Endothelial cell of umbilical vein (primary cell): ENCODE results near the gene ATP5ME. TPM values are rescaled to one million over a fixed set of nuclear protein-coding genes. Genes with fewer than 3 reads are reported as not detected.
"Not testable (repeated sequence)": the region's sequence is repeated elsewhere in the genome, so short reads cannot be mapped to it uniquely, and the experiment has no call there.

Source experiments
- BruUV-seq: library from RNA; stranded (reverse); fragments of 400-500 nt; replicated peaks from 2 replicates; lab custom pipeline; 2021; lab: Mats Ljungman, UMichigan
- CTCF ChIA-PET: fragments of 300-600, 350-600 bp; sonication (Branson Sonifier 250); formaldehyde crosslinking; loops from one replicate; lab custom pipeline; 2021; ENCODE audit warnings: antibody characterized with exemption, inconsistent platforms; lab: Charles Lee
- POLR2A ChIA-PET: fragments of 300-600, 350-600 bp; sonication (Branson Sonifier 250); formaldehyde crosslinking; loops from one replicate; lab custom pipeline; 2021; ENCODE audit warnings: antibody characterized with exemption, inconsistent platforms; lab: Charles Lee
- DNase-seq: peaks from one replicate; pipeline ENCODE4 v3.0.0-alpha.2; 2011; ENCODE audit warnings: low read depth, low spot score
- FAIRE-seq: peaks from 2 replicates; lab custom pipeline; 2011; peaks lifted over from hg19 to GRCh38; lab: Jason Lieb, UNC
- H2AFZ ChIP-seq: 2 replicates; pipeline ENCODE4 v1.6.0; 2012; ENCODE audit warnings: low read depth, low read length, control low read depth, inconsistent platforms
- H3K27ac ChIP-seq: 2 replicates; pipeline ENCODE4 v1.5.1; 2011; ENCODE audit warnings: low read depth, mild to moderate bottlenecking, control low read depth, low read length, moderate library complexity; ENCODE audit not compliant: insufficient read depth
- H3K27me3 ChIP-seq, 2 experiments: 2 replicates each; pipeline versions ENCODE4 v1.6.0 to v1.6.1; 2011; ENCODE audit warnings: low read length in 2 of 2, mixed read lengths in 1 of 2; ENCODE audit not compliant: control insufficient read depth in 2 of 2, insufficient read depth in 2 of 2
- H3K36me3 ChIP-seq, 2 experiments: 2 replicates in 1 of 2; 3 replicates in 1 of 2; pipeline ENCODE4 v1.5.1; 2011; ENCODE audit warnings: low read length in 2 of 2, mild to moderate bottlenecking in 1 of 2, moderate library complexity in 1 of 2; ENCODE audit not compliant: control insufficient read depth in 2 of 2, insufficient read depth in 2 of 2; ENCODE audit errors: extremely low read depth in 1 of 2
- H3K4me1 ChIP-seq: 3 replicates; pipeline ENCODE4 v1.5.1; 2011; ENCODE audit warnings: mild to moderate bottlenecking, low read length; ENCODE audit not compliant: control insufficient read depth, insufficient read depth; ENCODE audit errors: extremely low read depth
- H3K4me2 ChIP-seq: 2 replicates; pipeline ENCODE4 v1.6.1; 2011; ENCODE audit warnings: low read length, control low read depth, mixed read lengths; ENCODE audit not compliant: insufficient read depth
- H3K4me3 ChIP-seq, 3 experiments: fragments of 200-600 bp in 1 of 3; sonication (generic), shearing (Covaris generic) in 1 of 3; replicated peaks in 1 of 3; 2 replicates each; pipeline ENCODE4 v1.5.1; 2011 to 2016; ENCODE audit warnings: control low read depth in 3 of 3, low read length in 3 of 3, mild to moderate bottlenecking in 2 of 3, inconsistent platforms in 1 of 3, low read depth in 1 of 3, moderate library complexity in 1 of 3; ENCODE audit not compliant: insufficient read depth in 1 of 3
- H3K79me2 ChIP-seq: 2 replicates; pipeline ENCODE4 v1.6.0; 2012; ENCODE audit warnings: low read length, inconsistent platforms; ENCODE audit not compliant: control insufficient read depth, insufficient read depth
- H3K9ac ChIP-seq: replicated peaks from 2 replicates; pipeline ENCODE3; 2011; ENCODE audit warnings: low read length, control low read depth; ENCODE audit not compliant: insufficient read depth; ENCODE audit errors: extremely low read depth
- H3K9me1 ChIP-seq: replicated peaks from 3 replicates; pipeline ENCODE4 v1.6.0; 2011; ENCODE audit warnings: mild to moderate bottlenecking, low read length; ENCODE audit not compliant: control insufficient read depth, insufficient read depth; ENCODE audit errors: extremely low read depth
- H3K9me3 ChIP-seq: replicated peaks from 2 replicates; pipeline ENCODE4 v1.5.1; 2012; ENCODE audit warnings: low read length, inconsistent platforms; ENCODE audit not compliant: control insufficient read depth, insufficient read depth
- H4K20me1 ChIP-seq: replicated peaks from 2 replicates; pipeline ENCODE3; 2011; ENCODE audit warnings: mild to moderate bottlenecking, low read length; ENCODE audit not compliant: control insufficient read depth, insufficient read depth; ENCODE audit errors: extremely low read depth
- EZH2 ChIP-seq: IDR thresholded peaks from 2 replicates; pipeline ENCODE4 v1.6.1; 2012; ENCODE audit warnings: borderline replicate concordance, low read depth, mild to moderate bottlenecking, moderate library complexity, low read length, inconsistent platforms; ENCODE audit not compliant: severe bottlenecking
- GATA2 ChIP-seq: IDR thresholded peaks from 2 replicates; pipeline ENCODE4 v1.7.0; 2011; ENCODE audit warnings: low read depth, mild to moderate bottlenecking, moderate library complexity, mixed read lengths, low read length; ENCODE audit not compliant: insufficient read length, insufficient read depth
- POLR2A ChIP-seq: IDR thresholded peaks from 2 replicates; pipeline ENCODE4 v1.6.1; 2012; ENCODE audit warnings: low read depth, mild to moderate bottlenecking, control low read depth, low read length
- dilution Hi-C: fragments of 300-500 bp; cut with MboI; formaldehyde crosslinking; loops from one replicate; pipeline ENCODE4 v1.15.0; 2019; ENCODE audit warnings: low sequenced_read_pairs; ENCODE audit not compliant: extremely low pct_ligation_motif_present
- intact Hi-C: fragments of 100-400 bp; cut with micrococcal nuclease; formaldehyde crosslinking; loops from one replicate; pipeline ENCODE4 v1.10.0; 2022
- polyA plus RNA-seq, 4 experiments: library from polyadenylated mRNA; depleted of rRNA in 3 of 4; stranded (reverse) in 3 of 4; unstranded in 1 of 4; fragments of >200 nt; gene quantifications; 2 replicates each; pipeline versions ENCODE4 v1.2.1 to v1.2.3, GENCODE V29; 2011 to 2012; ENCODE audit warnings: missing spikeins in 1 of 4
- total RNA-seq: library from RNA; stranded (reverse); gene quantifications from 2 replicates; pipeline ENCODE4 v1.2.3, GENCODE V29; 2021
- TF ChIP-seq, protein P1 (sequence below): IDR thresholded peaks from 2 replicates; pipeline ENCODE4 v1.6.1; 2011; ENCODE audit not compliant: insufficient read depth, insufficient read length
- TF ChIP-seq, protein P2 (sequence below), 2 donors: IDR thresholded peaks; 1 replicate in 1 of 2; 2 replicates in 1 of 2; pipeline ENCODE4 v1.5.1; 2011; ENCODE audit warnings: low read length in 2 of 2, mild to moderate bottlenecking in 2 of 2, moderate library complexity in 2 of 2, control low read depth in 1 of 2, inconsistent platforms in 1 of 2, low read depth in 1 of 2; ENCODE audit not compliant: insufficient read depth in 1 of 2; ENCODE audit errors: extremely low read depth in 1 of 2

Gene ATP5ME
- total and polyA plus RNA-seq, 2 donors (not counting 3 experiments of a cell fraction or from before 2014, with no cell fraction given): 303 to 304 TPM

- H4K20me1 ChIP-seq: no peaks in the 10 kb centered on the region
- no peaks in the 10 kb centered on the region for H3K27me3 ChIP-seq
- FAIRE-seq (no peak), DNase-seq (no peak)
- intact Hi-C loops (no loop called here), dilution Hi-C loops (no loop called here)
- no peaks in the 10 kb centered on the region for H3K9me3 ChIP-seq
- ChIA-PET POLR2A (no interaction called here), CTCF (no interaction called here)
- no peaks in the 10 kb centered on the region for H3K4me1 ChIP-seq
- no peak overlapping the region for H3K4me3 ChIP-seq
- no TSS peak for BruUV-seq
- H3K4me2 ChIP-seq: no peak overlapping the region
- H3K9ac ChIP-seq: no peak overlapping the region
- H2AFZ ChIP-seq: no peak overlapping the region
- no peaks in the 10 kb centered on the region for H3K36me3 ChIP-seq
- H3K79me2 ChIP-seq: no peaks in the 10 kb centered on the region
- H3K27ac ChIP-seq: no peak overlapping the region
- no peak for TF ChIP-seq POLR2A
- TF ChIP-seq GATA2: no peak
- TF ChIP-seq, protein P1, sequence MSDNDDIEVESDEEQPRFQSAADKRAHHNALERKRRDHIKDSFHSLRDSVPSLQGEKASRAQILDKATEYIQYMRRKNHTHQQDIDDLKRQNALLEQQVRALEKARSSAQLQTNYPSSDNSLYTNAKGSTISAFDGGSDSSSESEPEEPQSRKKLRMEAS: no peak
- TF ChIP-seq, protein P2, sequence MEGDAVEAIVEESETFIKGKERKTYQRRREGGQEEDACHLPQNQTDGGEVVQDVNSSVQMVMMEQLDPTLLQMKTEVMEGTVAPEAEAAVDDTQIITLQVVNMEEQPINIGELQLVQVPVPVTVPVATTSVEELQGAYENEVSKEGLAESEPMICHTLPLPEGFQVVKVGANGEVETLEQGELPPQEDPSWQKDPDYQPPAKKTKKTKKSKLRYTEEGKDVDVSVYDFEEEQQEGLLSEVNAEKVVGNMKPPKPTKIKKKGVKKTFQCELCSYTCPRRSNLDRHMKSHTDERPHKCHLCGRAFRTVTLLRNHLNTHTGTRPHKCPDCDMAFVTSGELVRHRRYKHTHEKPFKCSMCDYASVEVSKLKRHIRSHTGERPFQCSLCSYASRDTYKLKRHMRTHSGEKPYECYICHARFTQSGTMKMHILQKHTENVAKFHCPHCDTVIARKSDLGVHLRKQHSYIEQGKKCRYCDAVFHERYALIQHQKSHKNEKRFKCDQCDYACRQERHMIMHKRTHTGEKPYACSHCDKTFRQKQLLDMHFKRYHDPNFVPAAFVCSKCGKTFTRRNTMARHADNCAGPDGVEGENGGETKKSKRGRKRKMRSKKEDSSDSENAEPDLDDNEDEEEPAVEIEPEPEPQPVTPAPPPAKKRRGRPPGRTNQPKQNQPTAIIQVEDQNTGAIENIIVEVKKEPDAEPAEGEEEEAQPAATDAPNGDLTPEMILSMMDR (IDR thresholded peaks at IDR 0.05; ENCODE audit: extremely low read depth in 1 of 2, insufficient read depth in 1 of 2, low read depth in 1 of 2, low read length in 2 of 2): no peak
- TF ChIP-seq EZH2: no peak
- no peaks in the 10 kb centered on the region for H3K9me1 ChIP-seq
Observed at GRCh38 chr4:635851-636627, 38.0 kb downstream of the ATP5ME start.

DNA sequence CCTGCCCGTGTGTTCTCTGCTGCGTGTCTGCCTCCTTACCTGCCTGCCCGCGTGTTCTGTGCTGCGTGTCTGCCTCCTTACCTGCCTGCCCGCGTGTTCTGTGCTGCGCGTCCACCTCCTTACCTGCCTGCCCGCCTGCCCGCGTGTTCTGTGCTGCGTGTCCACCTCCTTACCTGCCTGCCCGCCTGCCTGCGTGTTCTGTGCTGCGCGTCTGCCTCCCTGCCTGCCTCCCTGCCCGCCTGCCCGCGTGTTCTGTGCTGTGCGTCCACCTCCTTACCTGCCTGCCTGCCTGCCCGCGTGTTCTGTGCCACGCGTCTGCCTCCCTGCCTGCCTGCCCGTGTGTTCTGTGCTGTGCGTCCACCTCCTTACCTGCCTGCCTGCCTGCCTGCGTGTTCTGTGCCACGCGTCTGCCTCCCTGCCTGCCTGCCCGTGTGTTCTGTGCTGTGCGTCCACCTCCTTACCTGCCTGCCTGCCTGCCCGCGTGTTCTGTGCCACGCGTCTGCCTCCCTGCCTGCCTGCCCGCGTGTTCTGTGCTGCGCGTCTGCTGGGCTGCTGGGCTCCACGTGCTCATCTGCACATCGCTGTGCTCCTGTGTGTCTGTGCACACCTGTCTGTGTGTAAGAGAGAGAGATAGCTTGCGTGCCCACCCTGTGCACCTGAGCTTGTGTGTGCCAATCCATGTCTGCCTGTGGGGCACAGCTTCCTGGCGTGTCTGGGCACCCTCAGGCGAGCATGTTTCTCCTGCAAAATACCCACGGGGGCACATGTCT is 38.8 kb downstream of the ATP5ME start:
- H3K27me3 ChIP-seq, FAIRE-seq, DNase-seq, intact Hi-C loops, H3K9me3 ChIP-seq, H2AFZ ChIP-seq, H3K27ac ChIP-seq, CTCF ChIA-PET, H3K79me2 ChIP-seq, POLR2A ChIA-PET, H3K36me3 ChIP-seq, dilution Hi-C loops, H3K9me1 ChIP-seq, H3K4me2 ChIP-seq, BruUV-seq, H3K4me1 ChIP-seq, H4K20me1 ChIP-seq, H3K9ac ChIP-seq, H3K4me3 ChIP-seq: not testable (repeated sequence)
